ENCODE measurements around the gene PNPLA6.
A peak's percentile ranks its signal among the peaks of the same experiment; 100 is the strongest.

PNPLA6 gene

GRCh38 chr19:7535047-7535997, at the start of gene PNPLA6:
Gene PNPLA6, plus strand, starts transcription at chr19:7535717. Its CDS starts 72 bp downstream, at chr19:7535789.
- DNase-seq, result peak; percentile 89

DNA sequence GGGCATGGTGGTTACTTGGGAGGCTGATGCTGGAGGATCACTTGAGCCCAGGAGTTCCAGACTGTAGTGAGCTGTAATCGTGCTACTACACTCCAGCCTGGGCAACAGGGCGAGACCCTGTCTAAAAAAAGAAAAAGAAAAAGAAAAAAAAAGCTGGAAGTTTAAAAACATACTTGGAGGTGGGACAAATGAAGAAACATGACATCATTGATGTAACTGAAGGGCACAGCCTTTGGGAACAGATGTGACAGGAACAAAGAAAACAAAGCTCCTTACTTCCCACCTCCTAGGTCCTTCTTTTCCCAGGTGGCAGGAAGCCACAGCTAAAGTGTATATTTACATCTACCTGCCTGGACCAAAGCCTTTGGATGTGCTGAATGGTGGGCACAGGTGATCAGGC, 48.6 kb upstream of the PNPLA6 start:
- DNase-seq, result no peak

DNA sequence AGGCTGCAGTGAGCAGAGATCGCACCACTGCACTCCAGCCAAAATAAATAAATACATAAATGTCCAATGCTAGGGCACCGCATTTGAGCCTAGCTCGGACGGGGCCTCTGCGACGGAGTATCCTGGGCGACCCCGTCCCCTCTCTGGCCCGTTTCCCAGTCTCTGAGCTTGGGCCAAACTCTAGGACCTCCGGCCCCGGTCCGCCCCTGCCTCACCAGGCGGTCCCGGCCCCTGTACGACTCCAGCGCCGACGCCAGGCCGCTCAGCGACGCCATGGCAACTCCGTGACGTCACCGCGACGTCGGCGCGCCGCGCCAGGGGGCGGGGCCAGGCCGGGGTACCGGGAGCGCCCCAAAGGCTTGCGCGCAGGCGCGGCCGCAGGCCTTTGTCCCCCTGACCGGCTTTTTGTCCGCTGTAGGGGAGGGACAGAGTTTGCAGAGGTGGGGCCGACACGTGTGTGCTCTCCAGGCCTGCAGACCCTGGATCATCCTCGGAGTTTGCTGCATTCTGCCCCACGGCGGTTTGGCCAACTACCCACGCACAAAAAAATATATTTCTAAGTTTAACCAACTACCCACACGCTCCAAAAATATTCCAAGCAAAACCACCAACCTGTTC, 46.7 kb upstream of the PNPLA6 start, which contains the start of gene PEX11G:
Gene PEX11G (minus strand): TSS at position 300 of the 618 bp plus-strand sequence. CDS start 25 bp downstream, at position 275.
- peak; percentile 88 for DNase-seq

- DNase-seq, result no peak
Observed at GRCh38 chr19:7489609-7490044, 45.9 kb upstream of the PNPLA6 start.

- DNase-seq, result no peak
Observed at GRCh38 chr19:7492142-7492541, 43.4 kb upstream of the PNPLA6 start.

DNA sequence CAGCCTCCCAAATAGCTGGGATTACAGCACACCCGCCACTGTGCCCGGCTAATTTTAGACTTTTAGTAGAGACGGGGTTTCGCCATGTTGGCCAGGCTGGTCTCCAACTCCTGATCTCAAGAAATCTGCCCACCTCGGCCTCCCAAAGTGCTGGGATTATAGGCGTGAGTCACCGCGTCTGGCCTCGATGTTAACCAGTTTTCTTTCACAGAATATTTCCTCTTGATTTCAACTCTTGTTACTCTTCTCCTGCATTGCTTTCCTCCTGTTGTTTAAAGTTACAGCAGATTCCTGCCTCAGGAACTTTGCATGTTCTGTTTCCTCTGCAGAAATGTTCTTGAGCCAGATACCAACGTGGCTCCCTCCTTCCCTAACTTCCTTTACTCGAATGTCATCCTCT, 43.0 kb upstream of the PNPLA6 start:
- no peak for DNase-seq

DNA sequence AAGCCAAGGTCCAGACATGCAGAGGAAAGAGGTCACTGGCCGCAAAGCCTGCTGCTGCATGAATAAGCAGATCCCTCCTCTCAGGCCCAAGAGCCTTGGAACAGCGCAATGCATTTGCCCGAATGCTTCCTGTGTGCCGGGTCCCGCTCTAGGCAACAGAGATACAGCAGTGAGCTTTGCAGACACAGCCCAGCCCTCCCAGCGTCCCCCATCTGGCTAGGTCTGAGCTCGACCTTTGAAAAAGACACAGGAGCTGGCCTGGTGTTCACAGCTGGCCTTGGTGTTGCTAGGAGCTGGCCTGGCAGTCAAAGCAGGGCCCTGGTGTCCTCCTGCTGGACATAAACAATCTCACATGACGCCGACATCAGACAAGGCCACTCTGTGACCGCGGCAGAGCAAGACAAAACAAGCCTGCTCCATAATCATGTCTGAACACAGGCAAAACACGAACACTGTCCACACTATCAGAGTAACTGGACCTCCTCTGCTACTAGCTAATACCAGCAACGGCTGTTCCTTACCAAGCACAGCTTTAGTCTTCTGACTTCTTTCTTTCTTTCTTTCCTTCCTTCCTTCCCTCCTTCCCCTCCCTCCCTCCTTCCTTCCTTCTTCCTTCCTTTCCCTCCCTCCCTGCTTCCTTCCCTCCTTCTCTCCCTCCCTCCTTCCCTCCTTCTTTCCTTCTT, 41.0 kb upstream of the PNPLA6 start:
- no peak for DNase-seq

DNA sequence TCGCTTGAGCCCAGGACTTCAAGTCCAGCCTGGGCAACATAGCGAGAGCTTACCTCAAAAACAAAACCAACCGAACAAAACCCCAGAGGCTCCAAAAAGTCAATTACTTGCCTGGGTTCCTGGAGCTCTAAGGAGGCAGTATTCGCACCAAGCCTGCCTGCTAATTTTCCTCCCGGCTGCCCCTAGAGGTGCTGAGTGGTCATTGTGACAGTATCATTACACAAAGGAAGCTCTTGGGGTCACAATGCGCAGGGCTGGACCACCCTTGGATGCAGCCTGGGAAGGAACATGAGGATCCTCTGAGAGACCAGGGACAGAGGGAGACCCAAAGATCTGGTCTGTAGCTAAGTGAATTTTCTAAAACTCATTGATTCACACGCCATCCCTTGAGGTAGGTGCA, 38.2 kb upstream of the PNPLA6 start:
- DNase-seq, result no peak

DNA sequence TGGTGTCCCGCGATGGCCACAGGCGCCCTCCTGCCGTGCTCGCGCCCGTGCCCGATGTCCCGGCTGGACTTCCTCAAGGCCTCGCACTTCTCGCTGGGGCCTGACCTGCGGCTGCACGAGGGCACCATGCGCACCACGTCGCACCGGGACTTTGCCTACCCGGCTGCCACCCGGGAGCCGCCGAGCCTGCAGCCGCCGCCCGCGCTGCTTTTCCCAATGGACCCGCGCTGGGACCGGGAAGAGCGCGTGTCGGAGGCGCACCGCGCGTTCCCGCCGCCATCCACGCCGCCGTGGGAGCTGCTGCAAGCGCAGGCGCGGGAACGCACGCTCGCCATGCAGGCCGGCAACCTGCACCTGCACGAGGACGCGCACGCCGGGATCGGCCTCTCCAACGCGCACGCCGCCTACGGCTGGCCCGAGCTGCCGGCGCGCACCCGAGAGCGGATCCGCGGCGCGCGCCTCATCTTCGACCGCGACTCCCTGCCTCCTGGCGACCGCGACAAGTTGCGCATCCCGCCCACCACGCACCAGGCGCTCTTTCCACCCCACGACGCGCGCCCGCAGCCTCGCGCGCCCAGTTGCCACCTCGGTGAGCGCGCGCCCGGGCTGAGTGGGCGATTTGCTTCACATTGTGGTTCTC, 34.6 kb upstream of the PNPLA6 start:
- DNase-seq, result peak; percentile 13

DNA sequence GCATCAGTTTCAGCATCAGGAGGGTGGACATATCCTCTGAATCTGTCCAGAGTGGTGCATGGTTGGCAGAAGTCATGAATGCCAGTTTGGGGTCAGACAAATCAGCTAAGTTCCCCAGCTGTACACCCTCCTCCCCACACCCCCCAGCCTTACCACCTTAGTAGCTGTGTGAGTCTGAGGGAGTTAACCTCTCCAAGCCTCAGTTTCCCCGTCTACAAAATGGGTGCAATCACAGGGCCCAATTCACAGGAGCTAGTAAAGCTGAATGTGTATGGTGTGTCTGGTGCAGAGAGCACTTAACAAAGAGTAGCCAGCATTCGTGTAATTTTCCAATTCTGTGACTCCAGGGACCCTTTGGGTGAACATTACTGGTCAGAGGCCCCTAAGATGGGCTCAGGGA, 33.0 kb upstream of the PNPLA6 start:
- DNase-seq, result no peak

DNA sequence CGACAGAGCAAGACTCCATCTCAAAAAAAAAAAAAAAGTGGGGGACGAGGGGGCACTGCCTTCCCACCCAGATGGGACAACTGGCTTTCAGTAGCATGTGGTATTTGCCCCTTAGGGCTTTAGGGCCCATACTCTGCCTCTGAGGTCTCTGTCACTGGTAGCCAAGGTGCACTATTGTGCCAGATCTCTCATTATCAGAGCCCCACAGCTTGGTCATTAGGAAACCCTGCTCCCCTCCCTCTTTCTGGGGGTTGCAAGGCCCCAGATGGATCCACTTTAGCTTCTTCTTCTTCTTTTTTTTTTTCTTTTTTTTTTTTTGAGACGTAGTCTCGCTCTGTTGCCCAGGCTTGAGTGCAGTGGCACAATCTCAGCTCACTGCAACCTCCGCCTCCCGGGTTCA, 30.8 kb upstream of the PNPLA6 start:
- DNase-seq, result no peak

DNA sequence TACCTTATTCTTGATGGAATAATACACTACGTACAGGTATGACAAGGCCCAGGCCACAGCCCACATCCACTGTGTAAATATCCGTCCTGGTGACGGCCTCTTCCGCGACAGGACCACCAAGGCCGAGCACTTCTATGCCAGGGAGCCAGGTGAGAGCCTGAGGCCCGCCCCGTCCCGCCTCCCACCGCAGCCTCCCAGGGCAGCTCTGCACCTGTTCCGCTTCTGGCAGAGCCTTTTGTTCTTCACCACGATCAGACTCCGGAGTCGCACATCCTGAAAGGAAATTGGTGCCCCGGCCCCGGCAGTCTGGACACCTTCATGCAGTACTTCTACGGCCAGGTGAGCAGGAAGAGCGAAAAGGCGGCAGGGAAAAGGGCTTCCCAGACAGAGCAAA, 30.2 kb upstream of the PNPLA6 start:
- no peak for DNase-seq

DNA sequence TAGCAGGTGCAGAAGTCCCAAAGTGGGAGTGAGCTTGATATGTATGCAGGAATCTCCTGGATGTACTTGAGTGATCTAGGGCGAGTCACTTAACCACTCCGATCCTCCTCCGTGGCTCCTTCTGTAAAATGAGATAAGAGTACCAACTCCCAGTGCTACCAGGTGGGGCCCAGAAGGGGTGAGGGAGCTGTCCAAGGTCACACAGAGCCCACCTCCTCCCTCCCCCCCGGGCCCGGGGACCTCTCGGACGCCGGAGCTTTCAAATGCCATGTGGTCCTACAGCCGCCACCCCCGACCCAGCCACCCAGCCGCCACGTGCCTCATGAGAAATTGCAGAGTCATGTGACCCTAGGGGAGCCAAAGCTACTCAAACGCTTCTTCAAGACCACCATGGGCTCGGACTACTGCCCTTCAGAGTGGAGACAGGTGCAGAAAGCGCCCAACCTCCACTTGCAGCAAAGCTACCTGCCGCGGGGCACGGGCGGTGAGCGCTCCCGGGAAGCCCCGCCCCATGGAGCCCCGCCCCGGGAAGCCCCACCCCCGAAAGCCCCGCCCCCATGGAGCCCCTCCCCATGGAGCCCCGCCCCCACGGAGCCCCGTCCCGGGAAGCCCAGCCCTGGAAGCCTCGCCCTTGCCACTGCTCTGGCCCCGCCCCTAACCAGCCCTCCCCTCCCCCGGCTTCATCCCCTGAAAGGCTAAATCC, 29.7 kb upstream of the PNPLA6 start:
- DNase-seq, result no peak

GRCh38 chr19:7506385-7507328, 28.9 kb upstream of the PNPLA6 start:
- DNase-seq, result no peak

- DNase-seq, result no peak
Observed at GRCh38 chr19:7507884-7508283, 27.6 kb upstream of the PNPLA6 start.

DNA sequence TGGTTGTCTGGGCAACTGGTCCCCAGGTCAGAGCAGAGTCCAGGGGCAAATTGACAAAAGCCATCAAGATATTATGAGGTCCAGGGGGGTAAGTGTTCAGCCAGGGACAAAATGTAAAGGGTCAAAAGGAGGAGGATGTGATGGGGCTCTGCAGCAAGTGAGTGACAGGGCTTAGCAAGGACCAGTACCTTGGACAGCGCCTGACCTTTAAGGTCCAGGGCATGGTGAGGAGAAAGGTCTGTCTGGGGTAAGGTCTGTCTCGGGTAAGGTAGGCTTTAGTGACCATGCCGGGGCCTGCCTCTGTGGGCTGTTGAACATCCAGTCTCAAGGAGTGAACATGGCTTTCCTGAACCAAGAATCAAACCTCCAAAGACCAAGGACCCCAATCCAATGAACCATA, 25.9 kb upstream of the PNPLA6 start:
- no peak for DNase-seq

GRCh38 chr19:7512400-7512851, 23.1 kb upstream of the PNPLA6 start:
- DNase-seq, result no peak

- DNase-seq, result no peak
Observed at GRCh38 chr19:7513809-7514642, 21.5 kb upstream of the PNPLA6 start.

DNA sequence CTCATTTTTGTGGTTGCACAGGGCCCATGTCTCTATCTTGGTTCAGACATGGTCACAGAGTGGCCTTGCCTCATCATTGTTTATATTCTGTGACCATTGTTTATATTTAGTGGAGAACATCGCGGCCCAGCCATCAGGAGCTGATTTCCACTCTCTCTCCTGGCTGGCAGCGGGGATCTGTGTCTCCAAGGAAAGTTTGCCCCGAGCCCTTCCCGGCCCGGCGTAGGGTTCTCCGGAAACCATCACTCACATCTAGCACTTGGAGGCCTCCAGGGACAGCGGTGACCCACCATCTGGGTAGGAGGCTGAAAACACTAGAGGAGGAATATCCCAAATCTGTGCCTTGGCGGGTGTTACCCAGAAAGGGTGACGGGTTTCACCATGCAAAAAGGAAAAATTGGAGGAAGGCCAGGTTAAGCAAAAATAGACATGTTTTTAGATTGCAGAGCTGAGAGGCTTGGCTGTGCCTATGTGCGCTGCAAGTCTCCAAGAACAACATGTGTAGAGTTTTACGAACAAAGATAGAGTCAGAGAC, 20.3 kb upstream of the PNPLA6 start:
- no peak for DNase-seq

DNA sequence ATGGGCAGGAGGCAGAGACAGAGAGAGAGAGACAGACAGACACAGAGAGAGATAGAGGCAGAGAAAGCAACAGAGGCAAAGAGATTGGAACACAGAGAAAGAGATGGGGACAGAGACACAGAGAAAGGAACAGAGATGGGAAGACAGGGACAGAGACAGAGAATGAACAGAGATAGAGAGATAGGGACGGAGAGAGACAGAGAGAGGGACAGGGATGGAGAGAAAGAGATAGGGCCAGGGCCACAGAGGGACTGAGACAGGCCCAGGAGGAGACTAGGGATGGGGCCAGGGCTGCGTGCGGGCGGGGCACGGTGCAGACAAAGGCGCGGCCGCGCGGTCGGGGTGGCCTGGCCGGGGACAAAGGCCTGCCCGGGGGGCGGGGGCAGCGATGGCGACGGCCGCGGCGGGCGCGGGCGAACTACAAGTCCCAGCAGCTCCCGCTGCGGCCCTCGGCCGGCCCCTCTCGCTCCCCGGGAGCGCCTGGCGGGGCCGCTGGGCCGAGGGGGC, 19.8 kb upstream of the PNPLA6 start, which contains the start of gene ZNF358:
Gene ZNF358 (plus strand): TSS at position 459 of the 507 bp plus-strand sequence. CDS start 3,140 bp downstream, outside the sequence.
- no peak for DNase-seq

Measured in activated CD4-positive, alpha-beta T cell treated with anti-CD3 and anti-CD28 coated beads for 1 hour (primary cell).